Cardiac fibroblast (primary cell): ENCODE results near the gene ABCF2.

Source experiments
- DNase-seq, 2 donors: peaks; one replicate each; pipeline versions ENCODE4 v3.0.0 to v3.0.0-alpha.2; 2010; ENCODE audit warnings: low read depth in 2 of 2
- H3K4me3 ChIP-seq, 2 donors: replicated peaks in 1 of 2; 1 replicate in 1 of 2; 2 replicates in 1 of 2; pipeline ENCODE4 v1.5.1; 2011; ENCODE audit warnings: low read depth in 2 of 2, low read length in 2 of 2, mild to moderate bottlenecking in 2 of 2, moderate library complexity in 1 of 2
- TF ChIP-seq, protein P1 (sequence below): IDR thresholded peaks from one replicate; pipeline ENCODE4 v1.5.1; 2011; ENCODE audit warnings: low read depth, mild to moderate bottlenecking, low read length, inconsistent platforms

ABCF2 gene

DNA sequence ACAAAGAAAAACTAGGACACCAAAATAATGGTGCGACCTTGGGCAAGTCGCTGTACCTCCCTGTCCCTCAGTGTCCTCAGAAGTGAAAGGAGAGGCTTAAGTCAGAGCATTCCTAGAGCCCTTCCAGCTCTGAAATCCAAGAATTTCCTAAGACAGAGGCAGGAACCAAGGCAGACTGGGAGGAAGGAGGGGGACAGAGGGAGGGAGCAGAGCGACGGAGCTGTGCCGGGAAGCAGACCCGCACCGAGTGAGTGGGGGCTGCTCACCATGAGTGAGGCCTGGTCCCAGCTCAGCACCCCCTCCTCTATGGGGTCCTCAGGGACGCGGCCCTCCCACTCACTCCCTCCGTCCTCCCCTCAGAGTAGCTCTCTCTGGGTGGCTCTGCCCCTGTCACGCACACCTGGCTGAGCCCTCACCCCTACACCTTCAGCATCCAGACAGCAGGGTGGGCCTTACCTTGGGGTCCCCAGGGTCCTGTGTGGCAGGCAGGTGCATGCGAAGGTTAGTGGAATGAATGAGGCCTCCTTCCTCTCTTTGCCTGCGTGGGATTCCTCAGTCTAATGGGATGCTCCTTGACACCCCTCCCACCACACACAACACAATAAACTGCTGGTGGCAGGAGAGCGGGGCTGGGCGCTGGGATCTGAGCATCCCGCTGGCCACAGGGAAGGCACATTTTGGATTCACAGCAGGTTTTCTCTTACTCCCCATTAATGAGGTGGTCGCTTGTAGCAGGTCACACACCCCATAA lies 26.1 kb upstream of the ABCF2 start:
- TF ChIP-seq, protein P1, sequence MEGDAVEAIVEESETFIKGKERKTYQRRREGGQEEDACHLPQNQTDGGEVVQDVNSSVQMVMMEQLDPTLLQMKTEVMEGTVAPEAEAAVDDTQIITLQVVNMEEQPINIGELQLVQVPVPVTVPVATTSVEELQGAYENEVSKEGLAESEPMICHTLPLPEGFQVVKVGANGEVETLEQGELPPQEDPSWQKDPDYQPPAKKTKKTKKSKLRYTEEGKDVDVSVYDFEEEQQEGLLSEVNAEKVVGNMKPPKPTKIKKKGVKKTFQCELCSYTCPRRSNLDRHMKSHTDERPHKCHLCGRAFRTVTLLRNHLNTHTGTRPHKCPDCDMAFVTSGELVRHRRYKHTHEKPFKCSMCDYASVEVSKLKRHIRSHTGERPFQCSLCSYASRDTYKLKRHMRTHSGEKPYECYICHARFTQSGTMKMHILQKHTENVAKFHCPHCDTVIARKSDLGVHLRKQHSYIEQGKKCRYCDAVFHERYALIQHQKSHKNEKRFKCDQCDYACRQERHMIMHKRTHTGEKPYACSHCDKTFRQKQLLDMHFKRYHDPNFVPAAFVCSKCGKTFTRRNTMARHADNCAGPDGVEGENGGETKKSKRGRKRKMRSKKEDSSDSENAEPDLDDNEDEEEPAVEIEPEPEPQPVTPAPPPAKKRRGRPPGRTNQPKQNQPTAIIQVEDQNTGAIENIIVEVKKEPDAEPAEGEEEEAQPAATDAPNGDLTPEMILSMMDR: no peak
- no peak overlapping the region for H3K4me3 ChIP-seq
- no peak for DNase-seq

DNA sequence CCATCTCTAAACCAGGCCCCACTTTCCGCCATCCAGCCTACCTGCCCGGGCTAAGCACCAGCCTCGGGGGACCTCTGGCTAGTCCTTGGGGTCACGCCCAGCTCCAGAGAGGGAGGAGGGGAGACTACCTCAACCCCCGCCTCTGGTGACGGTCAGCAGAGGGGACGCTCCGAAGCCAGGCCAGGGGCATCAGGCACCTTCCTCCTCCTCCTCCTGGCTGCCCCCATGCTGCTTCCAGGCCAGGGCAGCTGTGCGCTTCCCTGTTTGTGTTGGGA lies 25.5 kb upstream of the ABCF2 start:
- DNase-seq: no peak
- TF ChIP-seq, protein P1: no peak
- H3K4me3 ChIP-seq: peak overlapping the region; percentile 59 to 63

DNA sequence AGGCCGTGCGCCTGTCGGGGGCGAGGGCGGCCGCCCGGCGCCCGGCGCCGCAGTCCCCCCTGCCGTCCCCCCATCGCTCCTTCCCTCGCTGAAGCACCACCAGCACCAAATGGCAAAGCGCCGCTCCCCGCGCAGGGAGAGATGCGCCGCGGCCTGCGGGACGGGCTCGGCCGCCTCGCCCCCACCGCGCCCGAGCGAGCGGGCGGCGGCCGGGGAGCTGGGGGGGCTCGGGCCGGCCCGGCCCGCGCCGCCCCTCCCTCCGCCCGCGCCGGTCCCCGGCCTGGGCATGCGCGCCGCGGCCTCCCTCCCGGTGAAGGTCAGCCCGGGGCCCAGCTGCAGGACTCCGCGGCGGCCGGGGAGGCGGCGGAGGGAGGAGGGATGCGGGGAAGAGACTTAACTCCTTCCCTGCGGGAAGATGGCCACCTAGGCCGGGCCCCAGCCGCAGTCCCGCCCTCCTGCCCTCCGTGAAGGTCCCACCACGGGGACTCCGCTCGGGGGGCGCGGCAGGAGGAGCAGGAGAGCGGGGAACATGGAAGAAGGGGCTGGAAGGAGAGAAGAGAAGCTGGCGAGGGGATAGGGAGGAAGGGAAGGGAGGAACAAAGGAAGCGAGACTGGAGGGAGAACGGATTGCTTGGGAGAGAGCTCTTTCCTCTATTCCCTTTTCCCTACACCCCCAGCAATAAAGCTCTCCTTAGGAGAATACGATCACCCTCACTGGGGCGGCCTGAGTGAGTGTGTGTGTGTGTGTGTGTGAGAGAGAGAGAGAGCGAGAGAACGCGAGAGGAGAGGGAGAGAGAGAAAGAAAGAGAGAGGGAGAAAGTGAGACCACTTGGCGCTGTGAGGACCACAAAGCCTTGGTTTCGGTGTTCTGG lies 24.9 kb upstream of the ABCF2 start:
- TF ChIP-seq, protein P1: no peak
- H3K4me3 ChIP-seq: peak overlapping the region; percentile 59 to 63
- peak; percentile 69 to 84 for DNase-seq

DNA sequence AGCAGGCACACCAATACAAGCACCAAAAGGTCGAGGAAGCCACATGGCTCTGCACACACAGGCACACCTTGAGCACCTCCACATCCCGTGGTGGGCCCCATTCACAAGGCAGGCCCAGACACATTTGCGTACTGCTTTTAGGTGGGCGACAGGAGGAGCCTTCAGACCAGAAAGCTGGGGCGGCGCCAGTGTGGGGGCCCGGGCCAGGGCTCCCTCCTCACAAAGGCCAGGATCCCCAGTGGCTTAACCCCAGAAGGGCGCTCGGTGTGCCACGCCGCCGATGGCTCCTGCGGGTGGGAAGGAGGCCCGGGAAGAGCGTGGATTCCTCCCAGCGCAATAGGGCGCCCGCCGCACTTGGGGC lies 24.3 kb upstream of the ABCF2 start:
- TF ChIP-seq, protein P1: no peak
- peak; percentile 22 to 33 for DNase-seq
- H3K4me3 ChIP-seq: peak overlapping the region; percentile 40 to 63

DNA sequence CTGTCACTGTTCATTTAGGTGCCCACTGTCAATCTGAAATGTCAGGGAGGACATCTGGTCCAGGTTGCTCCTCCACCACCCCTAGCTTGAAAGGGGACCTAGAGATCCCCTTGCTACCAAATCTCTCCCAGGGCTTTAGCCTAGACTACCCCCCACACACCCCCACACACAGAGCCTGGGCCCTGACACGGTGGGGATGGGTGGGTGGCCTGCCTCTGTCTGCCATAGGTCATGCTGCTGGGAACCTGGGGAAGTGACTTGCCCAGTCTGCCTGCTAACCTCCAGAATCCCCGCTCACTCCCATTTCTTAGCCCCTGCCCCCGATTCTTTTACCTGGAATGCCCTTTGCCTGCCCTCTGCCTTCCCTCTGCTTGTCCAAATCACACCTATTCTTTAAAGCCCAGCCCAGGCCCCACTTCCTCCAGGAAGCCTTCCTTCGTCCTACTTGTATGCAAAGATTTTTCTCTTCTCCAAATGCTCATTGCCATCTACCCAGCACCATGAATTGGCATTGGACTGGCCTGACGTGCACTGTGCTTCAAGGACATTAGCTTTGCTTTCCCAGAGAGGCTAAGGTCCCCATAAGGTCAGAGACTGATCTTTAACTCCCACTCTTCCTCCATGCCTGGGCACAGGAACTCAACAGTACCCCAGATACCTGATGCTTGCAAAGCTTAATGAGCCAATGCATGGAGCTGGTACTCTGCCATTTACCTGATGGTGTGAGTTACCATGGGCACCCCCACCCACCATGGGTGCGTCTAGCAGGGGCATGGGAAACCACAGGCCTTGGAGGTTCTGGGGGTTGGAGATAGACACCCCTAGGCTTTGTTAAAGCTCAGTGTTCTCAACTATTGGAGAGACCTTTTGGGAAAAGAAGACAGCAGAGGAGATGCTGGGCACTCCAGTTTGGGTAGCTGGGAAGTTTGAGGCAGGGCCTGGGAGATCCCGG lies 23.5 kb upstream of the ABCF2 start:
- no peak for DNase-seq
- peak overlapping the region in 1 of 2 donors; percentile 40 for H3K4me3 ChIP-seq
- TF ChIP-seq, protein P1: no peak

DNA sequence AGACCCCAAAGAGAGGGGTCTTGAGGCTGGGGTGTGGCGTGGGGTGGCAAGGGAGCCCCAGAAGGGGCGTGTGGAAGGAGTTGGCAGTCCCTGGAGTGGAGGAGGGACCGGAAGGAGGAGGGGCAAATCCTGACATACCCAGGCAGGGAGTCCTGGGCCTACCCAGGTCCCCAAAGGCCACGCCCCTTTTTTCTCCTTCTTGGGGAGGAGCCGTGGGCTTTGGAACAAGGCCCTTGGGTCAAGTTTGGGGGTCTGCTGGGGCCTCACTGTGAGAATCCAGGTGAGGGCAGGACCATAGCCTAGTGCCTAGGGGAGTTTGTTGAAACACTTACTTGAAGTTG lies 22.7 kb upstream of the ABCF2 start:
- DNase-seq: peak; percentile 54 to 76
- H3K4me3 ChIP-seq: no peak overlapping the region
- TF ChIP-seq, protein P1: no peak
